DND-41 (cell line): ENCODE measurements around the gene CALML3.

Experiments
- CTCF ChIP-seq: IDR thresholded peaks from 2 replicates; pipeline ENCODE4 v1.5.1; 2012; ENCODE audit warnings: borderline replicate concordance, low read length, moderate library complexity, mild to moderate bottlenecking; ENCODE audit not compliant: poor library complexity, severe bottlenecking; ENCODE audit errors: extremely low read depth
- EZH2 ChIP-seq: IDR thresholded peaks from 3 replicates; pipeline ENCODE4 v1.6.1; 2012; ENCODE audit warnings: borderline replicate concordance, low read depth, mild to moderate bottlenecking, moderate library complexity, low read length, inconsistent platforms; ENCODE audit not compliant: severe bottlenecking

- no peak for TF ChIP-seq CTCF
- TF ChIP-seq EZH2, result no peak
Observed at GRCh38 chr10:5517546-5517945, 7.2 kb upstream of the CALML3 start.
